PFSK-1 (cell line): Measurements from ENCODE around the gene SND1.

Experiments used
- FOXP2 ChIP-seq: optimal IDR thresholded peaks from 2 replicates; pipeline ENCODE3; 2011; ENCODE audit warnings: borderline replicate concordance, control low read depth, inconsistent platforms; ENCODE audit not compliant: insufficient read depth; ENCODE audit errors: extremely low read length, extremely low read depth
- POLR2AphosphoS5 ChIP-seq: IDR thresholded peaks from 2 replicates; pipeline ENCODE4 v1.6.1; 2012; ENCODE audit warnings: low read depth, mild to moderate bottlenecking, control low read depth, low read length, moderate library complexity
- REST ChIP-seq, 2 experiments: IDR thresholded peaks; 2 replicates each; pipeline versions ENCODE4 v1.6.1 to v1.8.0; 2011 to 2012; ENCODE audit warnings: low read depth in 2 of 2, low read length in 2 of 2, control low read depth in 1 of 2, inconsistent platforms in 1 of 2, mild to moderate bottlenecking in 1 of 2, moderate library complexity in 1 of 2; ENCODE audit not compliant: insufficient read depth in 1 of 2
- SIN3A ChIP-seq: IDR thresholded peaks from 2 replicates; pipeline ENCODE4 v1.6.1; 2012; ENCODE audit warnings: mild to moderate bottlenecking, low read length, moderate library complexity, borderline replicate concordance; ENCODE audit not compliant: insufficient read depth
- TAF1 ChIP-seq: IDR thresholded peaks from 2 replicates; pipeline ENCODE4 v1.6.1; 2012; ENCODE audit warnings: low read length, control low read depth, borderline replicate concordance; ENCODE audit not compliant: insufficient read depth

Gene SND1

GRCh38 chr7:127824682-127825081, 172.7 kb downstream of the SND1 start:
- no peak for TF ChIP-seq TAF1
- TF ChIP-seq SIN3A, result no peak
- no peak for TF ChIP-seq POLR2AphosphoS5
- TF ChIP-seq FOXP2, result no peak
- no peak for TF ChIP-seq REST (IDR thresholded peaks at IDR 0.05; ENCODE audit: insufficient read depth in 1 of 2, low read depth in 2 of 2, low read length in 2 of 2)

GRCh38 chr7:127828843-127829500, 177.0 kb downstream of the SND1 start:
- TF ChIP-seq TAF1 (no peak), FOXP2 (no peak), SIN3A (no peak), POLR2AphosphoS5 (no peak), REST (IDR thresholded peaks at IDR 0.05; ENCODE audit: insufficient read depth in 1 of 2, low read depth in 2 of 2, low read length in 2 of 2) (no peak)

DNA sequence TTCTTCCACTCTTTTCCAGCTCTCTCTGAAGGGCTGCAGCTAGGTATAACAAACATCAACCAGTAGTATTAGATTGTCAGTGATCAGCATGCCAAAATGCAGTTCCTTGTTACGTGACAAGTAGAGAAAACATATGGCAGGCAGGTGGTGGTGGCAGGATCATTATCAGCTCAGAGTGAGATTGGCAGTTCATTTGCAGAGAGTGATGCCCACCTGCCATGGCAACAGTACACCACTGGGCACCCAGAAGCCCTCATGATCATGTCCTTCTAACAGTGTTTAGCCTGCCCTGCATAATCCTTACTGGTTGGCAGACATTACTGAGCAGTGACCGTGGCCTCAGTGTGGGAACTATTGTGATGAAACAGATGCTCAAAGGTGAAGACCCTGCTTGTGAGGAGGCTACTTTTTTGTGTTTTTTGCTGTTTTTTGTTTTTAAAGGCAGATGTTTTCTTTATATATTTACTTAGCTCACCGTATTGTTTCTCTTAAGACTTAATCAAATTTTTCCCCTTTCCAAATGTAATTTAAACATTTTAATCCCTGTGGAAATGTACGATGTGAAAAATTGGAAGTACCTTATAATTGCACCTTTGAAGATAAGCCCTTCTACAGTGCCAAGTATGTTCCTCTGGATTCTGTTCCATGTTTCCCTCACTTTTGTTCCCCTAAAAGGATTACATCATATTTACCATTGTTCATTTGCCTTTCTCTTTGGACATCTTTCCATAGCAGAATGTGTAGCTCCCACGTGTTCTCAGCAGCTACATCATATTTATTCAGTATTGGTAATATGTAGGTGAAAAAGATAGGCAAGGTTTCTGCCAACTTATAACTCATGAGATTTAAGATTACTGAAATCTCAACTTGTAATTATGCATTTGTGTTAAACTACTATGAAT, 179.6 kb downstream of the SND1 start:
- no peak for TF ChIP-seq SIN3A
- TF ChIP-seq TAF1, result no peak
- no peak for TF ChIP-seq REST (IDR thresholded peaks at IDR 0.05; ENCODE audit: insufficient read depth in 1 of 2, low read depth in 2 of 2, low read length in 2 of 2)
- TF ChIP-seq FOXP2, result no peak
- no peak for TF ChIP-seq POLR2AphosphoS5

DNA sequence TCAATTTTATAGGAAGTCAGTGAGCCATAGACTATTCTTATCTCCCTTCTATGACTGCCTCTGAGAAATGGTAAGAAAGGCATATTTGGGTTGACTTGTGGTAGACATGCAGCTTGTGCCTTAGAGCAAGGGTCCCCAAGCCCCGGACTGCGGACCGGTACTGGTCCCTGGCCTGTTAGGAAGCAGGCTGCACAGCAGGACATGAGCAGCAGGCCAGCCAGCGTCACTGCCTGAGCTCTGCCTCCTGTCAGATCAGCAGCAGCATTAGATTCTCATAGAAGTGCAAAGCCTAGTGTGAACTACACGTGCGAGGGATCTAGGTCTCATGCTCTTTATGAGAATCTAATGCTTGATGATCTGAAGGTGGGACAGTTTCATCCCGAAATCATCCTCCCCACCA, 180.6 kb downstream of the SND1 start:
- no peak for TF ChIP-seq REST (IDR thresholded peaks at IDR 0.05; ENCODE audit: insufficient read depth in 1 of 2, low read depth in 2 of 2, low read length in 2 of 2)
- no peak for TF ChIP-seq FOXP2
- TF ChIP-seq POLR2AphosphoS5, result no peak
- no peak for TF ChIP-seq SIN3A
- TF ChIP-seq TAF1, result no peak
